Activated CD4-positive, CD25-positive, alpha-beta regulatory T cell treated with anti-CD3 and anti-CD28 coated beads, Interleukin-2, amount 50 U/mL, for 72 hours (primary cell): ENCODE data around the gene SMG9.

Source experiments
- DNase-seq: peaks from one replicate; pipeline ENCODE4 v3.0.0; 2021

Gene SMG9, protein sequence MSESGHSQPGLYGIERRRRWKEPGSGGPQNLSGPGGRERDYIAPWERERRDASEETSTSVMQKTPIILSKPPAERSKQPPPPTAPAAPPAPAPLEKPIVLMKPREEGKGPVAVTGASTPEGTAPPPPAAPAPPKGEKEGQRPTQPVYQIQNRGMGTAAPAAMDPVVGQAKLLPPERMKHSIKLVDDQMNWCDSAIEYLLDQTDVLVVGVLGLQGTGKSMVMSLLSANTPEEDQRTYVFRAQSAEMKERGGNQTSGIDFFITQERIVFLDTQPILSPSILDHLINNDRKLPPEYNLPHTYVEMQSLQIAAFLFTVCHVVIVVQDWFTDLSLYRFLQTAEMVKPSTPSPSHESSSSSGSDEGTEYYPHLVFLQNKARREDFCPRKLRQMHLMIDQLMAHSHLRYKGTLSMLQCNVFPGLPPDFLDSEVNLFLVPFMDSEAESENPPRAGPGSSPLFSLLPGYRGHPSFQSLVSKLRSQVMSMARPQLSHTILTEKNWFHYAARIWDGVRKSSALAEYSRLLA

DNA sequence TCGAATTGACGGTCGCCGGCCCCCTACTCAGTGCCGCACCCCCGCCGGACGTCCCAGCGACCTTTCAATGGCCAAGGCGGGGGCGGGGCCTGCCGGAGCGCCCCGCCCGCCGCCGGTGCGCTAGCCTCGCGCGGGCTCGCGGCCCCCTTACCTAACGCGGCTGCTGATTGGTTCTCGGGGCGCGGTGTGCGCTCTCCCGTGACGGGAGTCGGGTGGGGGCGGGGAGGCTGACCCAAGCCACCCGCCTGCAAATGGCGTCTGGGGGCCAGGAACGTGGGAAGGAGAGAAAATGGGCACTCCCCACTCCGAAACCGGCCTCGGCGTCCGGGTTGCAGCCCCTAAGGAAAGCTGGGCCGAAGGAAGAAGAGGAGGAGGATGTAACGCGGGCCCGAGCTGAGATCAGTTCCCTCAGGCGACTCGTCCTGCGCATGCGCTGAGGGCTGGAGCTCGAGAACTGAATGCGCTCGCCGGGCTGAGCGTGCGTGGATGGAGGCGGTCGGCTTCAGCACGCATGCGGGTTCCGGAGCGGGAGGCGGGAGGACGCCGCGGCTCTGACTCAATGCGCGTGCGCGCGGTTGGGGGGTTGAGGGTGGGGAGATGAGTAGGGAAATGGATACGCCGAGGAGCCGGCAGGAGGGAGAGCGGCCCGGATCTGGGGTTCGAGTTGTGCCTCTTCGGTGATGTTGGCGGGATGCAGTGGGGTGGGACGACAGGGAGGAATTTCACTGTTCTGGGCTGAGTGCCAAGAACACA lies at the start of gene SMG9:
Gene SMG9, minus strand, starts transcription at position 460 of the 753 bp plus-strand sequence. CDS start 4,221 bp downstream, outside the sequence.
- DNase-seq, result peak; percentile 99

DNA sequence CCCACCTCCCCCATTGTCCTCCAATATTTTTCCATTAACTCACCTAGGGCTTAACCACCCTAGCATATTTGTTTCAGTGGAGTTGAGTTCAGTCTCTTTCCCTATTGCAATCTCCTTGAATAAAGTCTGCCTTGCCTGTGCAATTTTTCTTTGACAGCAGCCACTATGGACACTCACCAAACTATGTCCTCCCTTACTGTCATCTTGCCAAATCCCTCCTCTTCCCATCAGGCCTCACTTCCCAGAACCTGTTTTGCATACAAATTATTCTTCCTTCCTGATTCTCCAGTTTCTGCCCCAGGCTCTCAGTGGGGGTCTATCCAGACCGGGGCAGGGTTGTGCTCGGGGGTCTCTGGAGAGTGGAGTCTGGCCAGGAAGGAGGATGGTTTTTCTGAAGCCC lies 49.7 kb upstream of the SMG9 start:
- no peak for DNase-seq

DNA sequence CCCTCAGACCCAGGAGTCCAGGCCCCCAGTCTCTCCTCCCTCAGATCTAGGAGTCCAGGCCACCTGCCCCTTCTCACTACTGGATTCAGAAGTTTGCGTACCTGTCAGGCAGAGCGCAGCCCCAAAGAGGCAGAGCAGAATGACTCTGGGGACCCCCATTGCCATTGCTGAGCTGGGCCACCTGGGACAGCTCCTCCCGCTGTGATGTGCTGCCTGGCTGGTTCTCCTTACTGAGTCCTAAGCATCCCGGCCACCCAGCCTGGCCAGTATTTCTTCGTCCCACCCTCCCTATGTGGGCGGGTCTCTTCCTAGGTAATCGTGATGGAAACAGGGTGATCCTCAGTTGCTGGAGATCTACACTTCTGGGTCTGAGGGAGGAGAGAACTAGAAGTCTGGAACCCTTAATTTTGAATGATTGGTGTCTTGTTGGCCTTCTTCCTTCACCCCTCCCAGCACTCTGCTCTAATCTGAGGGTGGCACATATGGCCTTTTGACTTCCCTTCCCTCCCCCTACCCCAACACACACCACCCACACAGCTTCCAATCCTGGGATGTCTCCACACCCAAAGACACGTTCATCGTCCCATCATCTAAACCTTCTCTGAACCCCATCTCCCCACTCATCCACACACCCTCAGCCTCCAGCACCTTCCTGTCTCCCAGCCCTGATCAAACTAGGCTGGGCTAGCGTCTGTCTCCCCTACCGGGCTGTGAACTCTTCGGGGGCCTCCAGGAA lies 47.6 kb upstream of the SMG9 start, which contains the start of gene LYPD5:
Gene LYPD5, minus strand, starts transcription at position 232 of the 736 bp plus-strand sequence. Its CDS starts 67 bp downstream, at position 165.
- DNase-seq, result no peak

DNA sequence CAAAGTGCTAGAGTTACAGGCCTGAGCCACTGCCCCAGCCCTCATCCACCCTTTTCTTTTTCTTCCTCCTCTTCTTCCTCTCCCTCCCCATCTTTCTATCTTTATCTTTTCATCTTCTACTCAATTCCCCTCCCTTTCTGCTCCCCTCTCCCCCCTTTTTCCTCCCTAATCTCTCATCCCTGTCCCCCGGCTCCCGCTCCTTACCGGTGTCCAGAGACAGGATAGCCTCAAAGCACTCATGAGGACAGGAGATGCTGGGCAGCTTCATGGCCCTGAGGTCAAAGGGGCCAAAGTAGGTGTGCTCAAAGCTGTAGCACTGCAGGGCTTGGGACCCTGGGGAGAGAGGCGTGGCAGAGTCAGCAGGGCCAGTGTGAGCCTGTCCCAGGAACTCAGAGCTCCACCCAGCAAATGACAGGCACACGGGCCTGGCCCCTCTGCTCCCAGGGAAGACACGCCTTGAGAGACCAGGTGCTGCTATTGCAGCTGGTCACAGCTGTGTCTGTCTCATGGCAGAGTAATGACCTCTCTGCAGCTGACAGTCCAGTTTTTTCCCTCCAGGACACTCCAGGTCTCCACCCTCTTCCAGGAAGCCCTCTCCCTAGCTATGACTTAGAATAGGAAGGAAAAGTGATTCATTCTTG lies 44.9 kb upstream of the SMG9 start:
- no peak for DNase-seq

DNA sequence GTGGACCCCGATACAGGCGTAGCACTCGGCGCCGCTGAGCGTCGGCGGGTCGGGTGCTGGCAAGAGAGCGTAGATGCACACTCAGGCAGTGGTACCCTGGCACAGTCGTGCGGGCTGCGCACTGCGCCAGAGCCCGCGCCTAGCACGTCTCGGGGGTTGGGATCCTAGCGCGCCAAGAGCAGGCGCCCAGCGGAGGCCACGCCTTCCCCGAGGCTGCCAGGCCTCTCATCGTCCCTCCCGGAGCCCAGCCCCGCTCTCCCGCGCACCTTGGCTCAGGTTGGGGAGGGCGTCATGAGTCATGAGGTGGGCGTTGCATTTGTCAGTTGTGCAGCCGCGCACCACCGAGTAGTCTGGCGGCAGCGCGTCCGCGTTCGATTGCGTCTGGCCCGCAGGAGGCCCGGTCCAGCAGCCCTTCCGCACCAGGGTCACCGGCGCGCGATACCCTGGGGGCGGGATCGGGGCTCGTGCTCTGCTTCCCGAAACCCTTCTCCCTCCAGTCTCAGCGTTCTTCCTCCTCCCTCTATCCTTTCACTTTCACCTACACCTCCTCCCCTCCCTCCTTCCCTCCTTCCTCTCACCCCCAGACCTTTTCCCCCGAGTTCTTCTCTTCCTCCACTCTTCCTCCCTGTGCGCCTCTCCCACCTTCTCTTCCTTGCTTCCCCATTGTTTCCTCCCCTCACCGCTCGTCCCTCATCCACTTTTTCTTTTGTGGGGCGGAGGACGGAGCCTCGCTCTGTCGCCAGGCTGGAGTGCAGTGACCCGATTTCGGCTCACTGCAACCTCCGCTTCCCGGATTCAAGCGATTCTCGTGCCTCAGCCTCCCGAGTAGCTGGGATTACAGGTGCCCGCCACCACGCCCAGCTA lies 44.0 kb upstream of the SMG9 start:
- DNase-seq, result peak; percentile 47

DNA sequence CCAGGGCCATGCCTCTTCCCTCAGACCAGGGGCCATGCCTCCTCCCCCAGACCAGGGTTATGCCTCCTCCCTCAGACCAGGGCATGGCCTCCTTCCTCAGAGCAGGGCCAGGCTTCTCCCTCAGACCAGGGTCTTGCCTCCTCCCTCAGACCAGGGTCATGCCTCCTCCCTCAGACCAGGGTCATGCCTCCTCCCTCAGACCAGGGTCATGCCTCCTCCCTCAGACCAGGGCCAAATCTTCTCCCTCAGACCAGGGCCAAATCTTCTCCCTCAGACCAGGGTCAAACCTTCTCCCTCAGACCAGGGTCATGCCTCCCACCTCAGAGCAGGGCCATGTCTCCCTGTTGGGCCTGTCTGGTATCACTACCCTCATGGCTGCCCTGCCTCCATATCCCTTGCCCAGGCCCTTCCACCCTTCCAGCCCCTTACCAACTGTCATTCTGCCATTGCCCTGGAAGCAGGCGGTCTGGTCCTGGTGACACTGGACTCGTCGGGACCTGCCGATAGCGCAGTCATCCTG lies 43.3 kb upstream of the SMG9 start:
- DNase-seq, result no peak

DNA sequence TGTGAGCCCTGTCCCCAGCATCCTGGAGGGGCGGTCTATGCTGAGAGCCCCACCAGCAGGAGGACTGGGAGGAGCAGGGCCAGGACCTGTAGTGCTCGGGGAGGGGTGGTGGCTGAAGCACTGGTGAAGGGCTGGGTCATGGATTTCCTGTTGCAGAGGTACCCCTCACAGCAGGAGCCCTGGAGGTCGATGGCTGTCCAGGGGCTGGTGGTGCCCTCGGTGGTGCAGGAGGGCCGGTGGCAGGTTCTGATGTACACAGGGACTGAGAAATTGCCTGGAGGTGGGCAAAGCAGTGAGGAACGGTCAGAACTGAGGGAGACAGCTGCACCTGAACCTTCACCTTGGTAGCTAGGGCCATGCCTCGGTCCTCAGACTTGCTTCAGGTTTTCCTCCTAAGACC lies 42.8 kb upstream of the SMG9 start:
- no peak for DNase-seq

DNA sequence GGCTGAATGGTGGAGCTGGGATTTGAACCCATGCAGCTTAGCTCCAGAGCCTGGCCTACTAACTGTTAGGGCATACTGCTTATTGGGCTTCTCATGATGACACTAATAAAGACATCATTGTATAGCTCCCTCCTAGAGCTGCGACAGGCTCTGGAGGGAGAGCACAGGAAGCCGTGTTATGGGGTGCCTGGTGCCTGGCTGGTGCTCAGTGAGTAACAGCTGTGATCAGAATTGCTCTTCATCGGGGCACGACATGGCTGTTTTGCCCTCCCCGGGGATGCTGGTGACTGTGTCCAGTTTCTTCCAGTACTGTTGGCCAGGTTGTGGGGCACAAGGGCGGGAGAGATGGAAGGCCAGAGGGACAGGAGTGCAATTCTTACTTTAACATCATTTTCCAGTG lies 42.4 kb upstream of the SMG9 start:
- no peak for DNase-seq

DNA sequence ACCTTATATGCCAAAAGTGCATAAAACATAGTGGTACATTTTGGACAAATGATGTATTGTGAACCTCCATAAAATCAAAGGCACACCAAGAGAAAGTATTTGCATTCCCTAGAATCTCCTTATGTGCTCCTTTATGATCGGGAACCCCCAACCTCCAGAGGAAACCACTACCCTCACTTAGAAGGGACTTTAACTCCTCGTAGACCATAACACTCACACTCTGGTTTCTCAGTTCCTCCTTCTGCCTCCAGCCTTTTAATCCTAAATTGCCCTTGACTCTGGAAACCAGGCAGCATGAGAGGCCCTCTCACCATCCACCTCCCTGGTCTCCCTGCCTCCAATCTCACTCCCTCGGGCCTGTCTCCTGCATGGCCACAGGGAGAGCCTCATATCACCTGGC lies 35.8 kb upstream of the SMG9 start:
- DNase-seq, result no peak

DNA sequence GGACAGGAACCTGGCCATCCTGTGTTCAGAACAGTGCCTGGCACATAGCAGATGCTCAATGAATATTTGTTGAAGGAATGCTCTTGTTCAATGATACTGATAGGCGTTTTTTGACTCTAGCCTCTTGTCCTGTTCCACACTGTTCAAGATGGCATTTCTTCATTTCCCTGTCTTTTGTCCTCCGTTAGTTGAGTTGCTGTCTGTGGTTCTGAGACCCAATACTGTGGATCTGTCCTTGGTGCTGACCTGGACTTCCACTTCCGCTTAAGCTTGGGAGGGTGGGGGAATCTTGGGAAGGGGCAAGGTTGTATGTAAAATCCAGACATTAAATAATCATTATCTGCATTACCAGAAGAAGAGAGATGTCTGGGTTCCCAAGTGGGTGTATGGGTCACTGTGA lies 34.3 kb upstream of the SMG9 start:
- no peak for DNase-seq

DNA sequence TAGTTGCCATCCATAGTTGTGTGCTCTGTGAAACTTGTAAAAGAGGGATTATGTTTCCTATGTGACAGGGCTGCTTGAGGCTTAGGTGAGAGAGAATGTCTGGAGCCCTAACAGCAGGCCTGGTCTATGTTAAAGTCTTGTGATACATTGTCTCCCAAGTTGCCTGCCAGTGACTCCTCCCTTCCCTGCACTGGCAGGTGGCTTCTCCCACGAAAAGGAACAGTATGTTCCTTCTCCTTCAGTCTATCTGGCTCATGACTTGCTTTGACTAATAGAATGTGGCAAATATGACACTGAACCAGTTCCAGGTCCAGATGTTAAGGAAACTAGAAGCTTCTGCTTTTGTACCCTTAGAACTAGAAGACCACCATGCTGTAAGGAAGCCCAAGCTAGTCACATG lies 31.9 kb upstream of the SMG9 start:
- DNase-seq, result no peak

DNA sequence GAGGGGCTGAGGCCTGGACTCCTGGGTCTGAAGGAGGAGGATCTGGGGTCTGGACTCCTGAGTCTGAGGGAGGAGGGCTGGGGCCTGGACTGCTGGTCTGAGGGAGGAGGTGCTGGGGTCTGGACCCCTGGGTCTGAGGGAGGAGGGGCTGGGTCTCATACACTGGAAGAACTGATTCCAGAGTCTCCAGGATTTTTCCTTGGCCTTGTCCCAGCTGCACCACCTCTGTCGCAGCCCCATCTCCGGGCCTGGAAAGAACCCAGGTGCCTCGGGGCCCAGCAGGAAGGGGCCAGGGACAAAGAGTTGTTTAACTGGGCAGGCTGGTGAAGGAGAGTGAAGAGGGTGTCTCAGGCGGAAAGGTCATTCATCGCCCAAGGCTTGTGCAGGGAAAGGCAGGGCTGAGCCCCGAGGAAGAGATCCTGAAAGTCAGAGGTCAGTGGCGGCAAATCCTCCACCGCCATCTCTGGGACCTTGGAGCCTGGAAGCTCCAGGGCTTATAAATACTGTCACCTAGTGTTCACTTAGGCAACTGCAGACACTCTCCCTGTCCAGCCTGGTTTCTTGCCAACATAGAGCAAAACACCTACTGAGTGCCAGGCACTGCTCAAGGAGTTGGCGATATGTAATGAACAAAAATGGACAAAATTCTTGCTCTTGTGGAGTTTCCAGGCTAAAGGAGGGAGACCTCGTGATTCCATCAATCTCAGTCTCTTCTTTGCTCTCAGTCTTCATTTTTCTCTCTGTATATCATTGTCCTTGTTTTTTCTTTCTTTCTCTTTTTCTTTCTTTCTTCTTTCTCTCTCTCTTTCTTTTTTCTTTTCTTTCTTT lies 30.4 kb upstream of the SMG9 start:
- peak; percentile 58 for DNase-seq

DNA sequence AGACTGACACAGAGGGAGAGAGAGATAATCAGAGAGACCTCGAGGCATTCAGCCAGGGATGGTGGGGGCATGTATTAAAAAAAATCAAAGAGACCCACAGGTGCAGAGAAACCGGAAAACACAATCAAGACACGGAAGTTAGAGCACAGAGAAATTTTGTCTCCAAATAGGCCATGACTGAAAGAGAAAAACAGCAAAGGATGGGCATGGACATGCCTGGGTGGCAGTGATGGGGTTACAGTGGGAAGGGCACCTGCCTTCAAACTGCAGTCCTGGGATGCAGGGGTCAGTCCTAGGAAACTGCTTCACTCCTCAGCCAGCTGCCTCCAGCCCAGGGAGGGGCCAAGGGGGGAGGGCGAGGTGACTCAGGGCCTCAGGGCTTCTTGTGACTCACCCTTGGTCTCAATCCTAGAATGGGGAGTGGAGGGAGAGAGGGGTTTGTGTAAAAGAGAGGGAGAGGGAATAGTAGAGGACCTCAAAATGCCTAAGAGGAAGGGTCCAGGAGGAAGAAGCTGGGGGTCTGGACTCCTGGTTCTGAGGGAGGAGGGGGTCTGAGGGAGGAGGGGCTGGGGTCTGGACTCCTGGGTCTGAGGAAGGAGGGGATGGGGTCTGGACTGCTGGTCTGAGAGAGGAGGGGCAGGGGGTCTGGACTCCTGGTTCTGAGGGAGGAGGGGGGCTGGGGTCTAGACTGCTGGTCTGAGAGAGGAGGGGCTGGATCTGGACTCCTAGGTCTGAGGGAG lies 29.6 kb upstream of the SMG9 start:
- peak; percentile 63 for DNase-seq

DNA sequence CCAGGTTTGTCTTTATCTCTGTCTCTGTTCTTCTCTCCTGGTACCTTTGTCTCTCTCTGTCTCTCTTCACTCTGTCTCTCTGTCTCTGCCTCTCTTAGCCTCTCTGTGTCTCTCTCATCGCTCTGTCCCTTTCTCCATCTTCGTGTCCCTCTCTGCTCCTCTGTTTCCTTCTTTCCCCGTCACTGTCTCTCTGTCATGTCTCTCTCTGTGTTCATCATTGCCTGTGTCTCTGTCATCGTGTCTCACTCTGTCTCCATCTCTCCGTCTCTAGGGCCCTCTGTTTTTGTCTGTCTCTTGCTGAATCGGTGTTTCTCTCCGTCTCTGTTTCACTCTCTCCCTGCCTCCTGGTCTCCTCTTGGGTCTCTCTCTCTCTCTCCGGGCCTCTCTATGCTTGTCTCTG lies 28.9 kb upstream of the SMG9 start:
- no peak for DNase-seq

DNA sequence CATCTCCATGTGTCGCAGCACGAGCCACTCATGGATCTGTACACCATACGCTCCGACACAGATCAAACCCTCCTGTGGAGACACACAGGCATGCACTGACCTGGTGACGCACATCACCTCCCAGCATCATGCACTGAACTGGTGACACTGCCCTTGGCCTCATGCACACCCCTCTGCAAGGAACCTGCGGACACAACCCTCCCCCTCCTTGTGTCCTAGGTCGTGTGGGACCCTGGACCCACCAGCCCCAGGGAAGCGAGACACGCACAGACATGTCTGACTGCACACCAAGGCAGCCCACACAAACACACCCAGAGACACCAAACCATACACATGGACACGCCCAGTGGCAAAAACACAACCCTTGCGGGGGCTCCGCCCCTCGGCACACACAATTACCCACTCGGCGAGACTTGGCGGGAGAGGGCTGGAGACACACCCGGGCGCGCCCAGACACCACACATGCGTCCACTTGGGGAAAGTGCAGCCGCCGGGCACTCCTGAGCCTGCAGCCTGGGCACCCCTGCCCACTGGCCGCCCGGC lies 28.0 kb upstream of the SMG9 start:
- no peak for DNase-seq

DNA sequence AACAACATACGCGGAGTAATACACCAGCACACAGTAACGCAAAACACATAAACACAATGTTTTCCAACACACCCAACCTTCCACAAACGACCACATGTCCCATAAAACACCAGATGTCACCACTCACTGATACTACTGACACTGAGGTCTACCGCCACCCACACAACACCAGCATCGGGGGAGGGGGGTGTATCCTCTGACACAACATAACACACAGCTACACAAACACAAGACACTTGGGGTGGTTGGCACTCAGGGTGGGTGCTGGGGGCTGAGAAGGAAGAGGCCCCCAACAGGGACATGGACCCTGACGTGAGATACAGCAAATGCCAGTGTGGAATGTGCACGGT lies 27.5 kb upstream of the SMG9 start:
- no peak for DNase-seq

DNA sequence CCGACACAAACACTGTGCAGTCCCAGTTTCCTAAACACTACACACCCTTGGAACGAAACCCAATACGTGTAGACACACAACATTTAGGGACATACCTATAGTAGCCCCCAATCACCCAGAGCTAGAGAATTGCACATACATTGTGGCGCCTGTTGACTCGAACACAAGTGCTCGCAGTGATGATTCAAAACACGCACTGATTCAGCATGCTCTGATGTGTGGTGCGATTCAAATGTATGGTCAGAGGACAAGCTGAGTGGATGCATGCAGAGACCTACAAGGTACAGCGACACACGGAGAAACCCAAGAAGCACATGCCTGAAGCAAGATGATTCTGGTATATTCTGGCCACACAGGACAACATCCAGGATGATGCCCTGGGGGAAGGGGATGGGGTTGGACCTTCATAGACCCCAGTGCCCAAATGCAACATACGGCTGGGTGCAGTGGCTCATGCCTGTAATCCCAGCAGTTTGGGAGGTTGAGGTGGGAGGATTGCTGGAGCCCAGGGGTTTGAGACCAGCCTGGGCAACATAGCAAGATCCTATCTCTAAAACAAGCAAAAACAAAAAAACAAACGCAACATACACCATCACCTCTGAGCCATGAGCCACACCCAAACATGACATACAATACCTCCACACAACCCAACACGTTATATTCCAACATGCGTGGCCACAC lies 27.0 kb upstream of the SMG9 start:
- peak; percentile 36 for DNase-seq

DNA sequence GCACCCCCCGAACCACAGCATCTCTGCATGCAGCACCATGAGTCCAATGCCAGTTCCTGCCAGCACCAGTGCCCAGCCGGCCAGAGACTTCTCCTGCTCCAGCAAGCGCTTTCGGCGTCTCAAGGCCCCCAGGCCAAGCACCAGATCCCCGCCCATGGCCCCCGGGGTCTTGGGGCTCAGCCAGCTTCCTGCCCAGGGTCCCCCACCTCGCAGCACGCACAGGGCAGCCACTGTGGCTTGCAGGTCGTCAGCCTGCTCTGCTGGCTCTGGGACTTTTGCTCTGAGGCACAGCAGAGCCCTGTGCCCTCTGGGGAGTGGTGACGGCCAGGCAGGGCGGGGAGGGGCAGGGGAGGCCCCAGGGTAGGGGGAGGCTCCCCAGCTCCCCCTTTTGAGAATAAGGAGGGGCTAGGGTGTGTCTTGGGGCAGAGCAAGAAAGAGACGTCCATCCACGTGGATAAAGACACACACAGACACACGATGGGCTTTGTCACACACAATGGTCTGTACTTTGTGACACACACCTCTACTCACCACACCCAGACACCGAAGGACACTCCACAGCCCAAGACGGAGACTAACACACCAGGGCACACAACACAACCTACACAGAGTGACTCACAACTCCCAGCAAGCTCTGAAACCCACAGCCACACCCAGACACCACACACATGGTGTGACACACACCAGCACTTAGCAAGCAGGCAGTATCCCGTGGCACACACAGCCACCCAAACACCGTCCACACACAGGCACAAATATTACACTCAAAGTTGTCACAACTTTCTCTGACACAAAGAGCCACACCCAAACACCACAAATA lies 26.2 kb upstream of the SMG9 start, which contains the start of gene KCNN4:
Gene KCNN4, minus strand, starts transcription at position 268 of the 820 bp plus-strand sequence. Its CDS starts 112 bp downstream, at position 156.
- DNase-seq, result peak; percentile 71
